GM12864 (cell line): ENCODE measurements around the gene DPYD.

Source experiments
- DNase-seq: peaks from one replicate; pipeline ENCODE4 v3.0.0-alpha.2; 2011; ENCODE audit warnings: low read depth
- H3K4me3 ChIP-seq: 2 replicates; pipeline ENCODE4 v1.5.1; 2011; ENCODE audit warnings: mild to moderate bottlenecking, low read depth, low read length, control low read depth
- CTCF ChIP-seq: IDR thresholded peaks from 2 replicates; pipeline ENCODE4 v1.5.1; 2011; ENCODE audit warnings: low read depth, mild to moderate bottlenecking, moderate library complexity, low read length, control low read depth, inconsistent platforms; ENCODE audit errors: missing control alignments

The DPYD gene

GRCh38 chr1:97392701-97393100 lies 528.1 kb downstream of the DPYD start:
- no peak for DNase-seq
- no peak overlapping the region for H3K4me3 ChIP-seq
- TF ChIP-seq CTCF: no peak

- DNase-seq: no peak
- no peak for TF ChIP-seq CTCF
- H3K4me3 ChIP-seq: no peak overlapping the region
Observed at GRCh38 chr1:97385536-97386277, 535.1 kb downstream of the DPYD start.

- TF ChIP-seq CTCF: no peak
- DNase-seq: no peak
- H3K4me3 ChIP-seq: no peak overlapping the region
Observed at GRCh38 chr1:97384294-97384968, 536.4 kb downstream of the DPYD start.

GRCh38 chr1:97383797-97384196 lies 537.0 kb downstream of the DPYD start:
- no peak for TF ChIP-seq CTCF
- DNase-seq: no peak
- no peak overlapping the region for H3K4me3 ChIP-seq

GRCh38 chr1:97382206-97382605 lies 538.6 kb downstream of the DPYD start:
- TF ChIP-seq CTCF: no peak
- H3K4me3 ChIP-seq: no peak overlapping the region
- DNase-seq: no peak

- H3K4me3 ChIP-seq: no peak overlapping the region
- DNase-seq: no peak
- TF ChIP-seq CTCF: no peak
Observed at GRCh38 chr1:97379387-97380075, 541.3 kb downstream of the DPYD start.

- no peak for DNase-seq
- TF ChIP-seq CTCF: no peak
- no peak overlapping the region for H3K4me3 ChIP-seq
Observed at GRCh38 chr1:97378596-97378995, 542.2 kb downstream of the DPYD start.
